GM18499 (cell line): ENCODE data around the gene WDR76.

Experiments
- ATAC-seq: cut with Tn5 transposase; IDR thresholded peaks from one replicate; pipeline ENCODE4 v1.9.1; 2021; ENCODE audit warnings: moderate number of reproducible peaks; ENCODE audit not compliant: insufficient read depth, unreplicated experiment

WDR76 gene

DNA sequence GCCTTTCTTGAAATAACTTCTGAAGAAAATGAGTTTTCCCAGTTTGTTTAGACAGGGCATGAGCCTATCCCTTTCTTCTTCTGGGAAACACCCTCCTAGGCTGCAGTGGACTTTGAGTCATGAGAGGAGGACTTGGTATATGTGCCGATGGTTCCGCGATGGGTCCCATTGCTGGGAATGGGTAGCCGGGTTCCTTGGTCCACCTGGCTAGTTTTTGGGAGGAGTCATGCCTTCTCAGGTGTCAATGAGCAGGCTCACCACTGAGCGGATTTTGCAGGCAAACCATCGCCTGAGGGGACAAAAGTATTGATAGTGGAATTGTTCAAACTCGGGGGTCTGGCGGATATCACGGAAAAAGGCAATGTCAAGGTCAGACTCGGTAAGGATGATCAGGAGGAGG, 46.8 kb downstream of the WDR76 start:
- no peak for ATAC-seq

- ATAC-seq: no peak
Observed at GRCh38 chr15:43876872-43877271, 50.1 kb downstream of the WDR76 start.

DNA sequence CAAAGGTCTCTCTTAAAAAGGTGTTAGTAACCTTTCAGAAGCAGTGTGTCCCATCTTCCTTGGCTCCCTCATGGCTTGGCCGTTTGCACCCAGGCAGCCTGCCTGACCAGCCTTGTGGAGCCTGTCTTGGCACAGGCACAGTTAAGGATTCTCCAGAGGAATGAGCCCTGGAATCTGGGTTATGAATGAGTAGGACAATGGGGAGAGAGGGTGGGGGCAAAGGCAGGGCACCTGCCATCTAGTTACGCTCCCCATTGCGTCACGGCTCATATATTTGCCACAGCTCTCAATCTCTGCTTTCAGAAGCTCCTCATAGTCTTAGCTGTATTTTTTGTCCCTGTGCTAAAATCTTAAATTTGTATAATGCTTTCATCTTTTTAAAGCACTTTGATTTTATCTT, 50.6 kb downstream of the WDR76 start:
- ATAC-seq: no peak

GRCh38 chr15:43878446-43878845, 51.6 kb downstream of the WDR76 start:
- ATAC-seq: no peak

- ATAC-seq: no peak
Observed at GRCh38 chr15:43879386-43880355, 52.9 kb downstream of the WDR76 start.

- ATAC-seq: no peak
Observed at GRCh38 chr15:43880406-43881194, 53.8 kb downstream of the WDR76 start.

- ATAC-seq: no peak
Observed at GRCh38 chr15:43881245-43881644, 54.4 kb downstream of the WDR76 start.

DNA sequence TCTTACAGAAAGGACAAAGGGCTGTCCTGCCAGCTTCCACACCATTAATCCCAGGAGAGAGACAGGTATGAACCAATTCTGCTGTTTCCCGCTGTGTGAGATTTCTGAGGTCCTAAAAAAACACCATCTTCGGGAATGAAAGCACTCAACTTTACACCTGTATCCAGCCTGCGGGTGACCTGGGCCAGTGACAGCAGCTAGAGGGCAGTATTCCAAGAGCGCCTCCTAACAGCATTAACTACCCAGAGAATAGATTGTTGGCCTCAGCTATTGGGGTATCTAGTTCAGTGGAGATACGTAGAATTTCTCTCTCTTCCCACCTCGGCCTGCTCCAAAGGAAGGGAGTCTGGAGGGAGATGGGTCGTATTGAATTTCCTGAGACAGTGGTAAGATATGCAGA, 55.1 kb downstream of the WDR76 start:
- no peak for ATAC-seq

DNA sequence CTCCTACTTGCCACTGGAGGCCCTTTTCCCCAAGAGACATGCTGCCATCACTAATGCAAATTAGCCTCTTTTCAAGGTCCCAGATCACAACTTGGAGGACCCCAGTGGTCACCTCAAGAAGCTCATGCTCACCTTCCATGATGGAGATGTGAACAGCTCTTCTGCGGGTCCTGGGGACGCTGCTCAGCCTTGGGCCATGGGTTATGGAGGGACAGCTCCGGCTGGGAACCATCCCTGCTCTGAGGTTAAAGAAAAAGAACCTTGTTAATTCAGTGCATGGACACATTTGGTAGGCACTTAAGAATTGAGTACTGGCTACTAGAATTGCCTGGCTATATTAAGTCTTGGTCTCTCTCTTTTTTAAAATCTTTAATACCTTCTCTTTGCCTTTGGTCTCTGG, 56.8 kb downstream of the WDR76 start:
- no peak for ATAC-seq

GRCh38 chr15:43886558-43886957, 59.8 kb downstream of the WDR76 start:
- no peak for ATAC-seq

GRCh38 chr15:43887901-43888300, 61.1 kb downstream of the WDR76 start:
- ATAC-seq: no peak

DNA sequence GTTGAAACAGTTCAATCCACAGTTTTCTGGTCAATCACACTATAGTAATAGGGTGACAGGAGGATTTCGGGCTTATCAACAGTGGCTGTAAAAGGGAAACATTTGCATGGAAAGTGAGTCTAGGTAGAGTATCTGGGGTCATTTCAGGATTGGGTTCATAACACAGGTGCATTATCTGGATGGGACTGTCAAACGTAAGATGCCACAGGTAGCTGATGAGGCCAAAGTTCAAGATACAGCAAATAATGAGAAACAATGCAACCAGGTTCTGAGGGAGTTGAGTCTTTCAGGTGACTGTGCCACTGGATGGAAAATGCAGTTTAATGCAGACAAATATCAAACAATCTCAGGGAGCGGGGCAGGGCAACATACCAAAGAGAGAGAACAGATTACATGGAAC, 62.2 kb downstream of the WDR76 start:
- ATAC-seq: no peak

- ATAC-seq: no peak
Observed at GRCh38 chr15:43893956-43894355, 67.2 kb downstream of the WDR76 start.

DNA sequence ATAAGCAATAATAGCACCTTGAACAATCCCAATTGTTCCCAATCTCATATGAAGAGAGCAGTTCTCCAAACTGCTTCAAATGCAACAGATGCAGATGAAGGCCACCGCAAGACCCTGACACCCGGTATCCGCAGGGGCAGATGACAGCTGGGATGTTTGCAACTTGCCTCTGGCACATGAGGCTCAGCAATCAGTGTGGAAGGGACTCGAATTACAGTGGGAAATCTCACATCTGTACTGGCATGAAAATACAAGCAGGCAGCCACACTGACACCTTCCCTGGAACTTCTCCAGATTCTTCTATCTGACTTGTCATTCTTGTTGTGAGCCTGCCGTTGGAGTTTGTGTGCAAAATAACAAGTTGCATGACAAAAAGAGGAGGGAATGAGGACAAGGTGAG, 68.8 kb downstream of the WDR76 start:
- no peak for ATAC-seq

- ATAC-seq: no peak
Observed at GRCh38 chr15:43896543-43896942, 69.7 kb downstream of the WDR76 start.

- no peak for ATAC-seq
Observed at GRCh38 chr15:43898891-43899290, 72.1 kb downstream of the WDR76 start.

- no peak for ATAC-seq
Observed at GRCh38 chr15:43899928-43900327, 73.1 kb downstream of the WDR76 start.

DNA sequence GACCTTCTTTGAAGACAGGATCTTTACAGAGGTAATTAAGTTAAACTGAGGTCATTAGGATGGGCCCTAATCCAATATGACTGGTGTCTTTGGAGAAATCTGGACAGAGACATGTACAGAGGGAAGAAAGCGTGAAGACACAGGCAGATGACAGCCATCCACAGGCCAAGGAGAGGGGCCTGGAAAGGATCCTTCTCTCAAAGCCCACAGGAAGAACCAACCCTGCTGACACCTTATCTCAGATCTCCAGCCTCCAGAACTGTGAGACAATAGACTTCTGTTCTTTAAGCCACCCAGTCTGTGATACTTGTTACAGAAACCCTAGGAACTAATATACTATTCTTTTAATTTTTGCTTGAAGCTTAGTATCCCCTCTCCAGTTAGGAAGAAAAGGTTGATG, 74.2 kb downstream of the WDR76 start:
- ATAC-seq: no peak

- no peak for ATAC-seq
Observed at GRCh38 chr15:43901495-43901894, 74.7 kb downstream of the WDR76 start.

DNA sequence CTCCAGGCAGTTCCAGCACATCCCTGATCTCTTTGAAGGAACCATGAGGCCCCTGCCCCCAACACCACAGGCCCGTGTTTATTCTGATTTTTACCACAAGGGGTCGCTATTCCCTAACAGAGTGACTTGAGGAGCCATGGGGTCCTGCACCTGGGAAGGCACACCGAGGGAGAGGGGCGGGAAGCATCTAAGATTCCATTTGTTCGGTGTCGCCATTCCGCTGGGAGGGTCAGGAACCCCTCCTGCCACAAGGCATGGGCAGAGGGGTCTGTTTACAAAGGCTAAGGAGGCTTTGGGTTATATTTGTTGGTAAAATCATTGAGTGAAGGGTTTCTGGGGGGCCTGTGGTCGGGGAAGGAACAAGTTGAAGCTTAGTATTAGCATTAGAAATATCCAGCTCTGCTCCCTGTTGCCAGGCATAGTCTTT, 77.1 kb downstream of the WDR76 start:
- no peak for ATAC-seq

GRCh38 chr15:43905755-43906154, 79.0 kb downstream of the WDR76 start:
- ATAC-seq: no peak
